IMR-90 (cell line): ENCODE data around the gene VPS54. TPM values are rescaled to one million over a fixed set of nuclear protein-coding genes. Genes with fewer than 3 reads are reported as not detected.

ENCODE experiments used
- ATAC-seq: fragments of 200-7000 bp; cut with Tn5 transposase; 2 replicates; pipeline ENCODE4 v1.9.1; 2020; ENCODE audit warnings: low read depth, mild to moderate bottlenecking, moderate library complexity
- BruUV-seq: library from RNA; stranded (reverse); fragments of 400-500 nt; replicated peaks from 2 replicates; lab custom pipeline; 2021; lab: Mats Ljungman, UMichigan
- CTCF ChIA-PET: fragments of 300-600 bp; formaldehyde crosslinking; extraction: SDS; loops from one replicate; lab custom pipeline; 2021; ENCODE audit warnings: antibody characterized with exemption; lab: Yijun Ruan, JAX
- POLR2A ChIA-PET: fragments of 300-600 bp; sonication (Branson Sonifier 250); formaldehyde crosslinking; loops from one replicate; lab custom pipeline; 2022; ENCODE audit warnings: antibody characterized with exemption; ENCODE audit not compliant: unreplicated experiment; lab: Charles Lee
- DNase-seq: peaks from one replicate; pipeline ENCODE4 v3.0.0; 2013
- H2AFZ ChIP-seq: replicated peaks from 2 replicates; pipeline ENCODE3; 2013; ENCODE audit warnings: low read length, mild to moderate bottlenecking; ENCODE audit not compliant: poor library complexity
- H2AK5ac ChIP-seq: 2 replicates; pipeline ENCODE4 v1.6.1; 2013; ENCODE audit warnings: low read depth, low read length, inconsistent platforms
- H2AK9ac ChIP-seq: replicated peaks from 2 replicates; pipeline ENCODE3; 2013; ENCODE audit warnings: mild to moderate bottlenecking, low read depth, low read length, moderate library complexity; ENCODE audit not compliant: poor library complexity
- H2BK120ac ChIP-seq: 2 replicates; pipeline ENCODE4 v1.6.1; 2013; ENCODE audit warnings: low read depth, low read length, inconsistent platforms
- H2BK15ac ChIP-seq: 3 replicates; pipeline ENCODE4 v1.6.1; 2013; ENCODE audit warnings: low read depth, low read length, inconsistent platforms
- H2BK20ac ChIP-seq: 2 replicates; pipeline ENCODE4 v1.6.1; 2013; ENCODE audit warnings: low read depth, mild to moderate bottlenecking, inconsistent platforms, low read length, moderate library complexity
- H2BK5ac ChIP-seq: 2 replicates; pipeline ENCODE4 v1.6.1; 2013; ENCODE audit warnings: mild to moderate bottlenecking, low read depth, low read length, inconsistent platforms; ENCODE audit not compliant: poor library complexity, severe bottlenecking
- H3K14ac ChIP-seq: replicated peaks from 2 replicates; pipeline ENCODE4 v1.6.1; 2013; ENCODE audit warnings: low read depth, low read length, inconsistent platforms
- H3K18ac ChIP-seq: 2 replicates; pipeline ENCODE4 v1.6.1; 2013; ENCODE audit warnings: low read depth, low read length, control low read depth
- H3K23ac ChIP-seq: 2 replicates; pipeline ENCODE4 v1.6.1; 2013; ENCODE audit warnings: low read depth, low read length, inconsistent platforms
- H3K27ac ChIP-seq: 2 replicates; pipeline ENCODE4 v1.5.1; 2013; ENCODE audit warnings: mild to moderate bottlenecking, control low read depth, low read length; ENCODE audit not compliant: insufficient read depth
- H3K27me3 ChIP-seq: 2 replicates; pipeline ENCODE4 v1.6.1; 2013; ENCODE audit warnings: low read length; ENCODE audit not compliant: control insufficient read depth, insufficient read depth
- H3K36me3 ChIP-seq: 2 replicates; pipeline ENCODE4 v1.6.1; 2013; ENCODE audit warnings: low read length, mixed read lengths; ENCODE audit not compliant: control insufficient read depth, insufficient read depth
- H3K4ac ChIP-seq: 2 replicates; pipeline ENCODE4 v1.6.1; 2013; ENCODE audit warnings: low read depth, low read length, inconsistent platforms
- H3K4me1 ChIP-seq: 2 replicates; pipeline ENCODE4 v1.6.1; 2013; ENCODE audit warnings: low read length, mixed read lengths; ENCODE audit not compliant: control insufficient read depth, insufficient read depth
- H3K4me2 ChIP-seq: 2 replicates; pipeline ENCODE4 v1.6.1; 2013; ENCODE audit warnings: low read depth, mild to moderate bottlenecking, control low read depth, low read length, moderate library complexity
- H3K4me3 ChIP-seq: 2 replicates; pipeline ENCODE4 v1.5.1; 2013; ENCODE audit warnings: low read depth, mild to moderate bottlenecking, control low read depth, low read length, moderate library complexity; ENCODE audit not compliant: insufficient read depth
- H3K56ac ChIP-seq: 2 replicates; pipeline ENCODE4 v1.6.1; 2013; ENCODE audit warnings: low read length, inconsistent platforms; ENCODE audit not compliant: insufficient read depth; ENCODE audit errors: extremely low read depth
- H3K79me1 ChIP-seq, 2 experiments: 2 replicates each; pipeline ENCODE4 v1.6.1; 2013; ENCODE audit warnings: low read length in 2 of 2, inconsistent platforms in 1 of 2, low read depth in 1 of 2
- H3K9ac ChIP-seq: 2 replicates; pipeline ENCODE4 v1.6.1; 2013; ENCODE audit warnings: low read depth, low read length, control low read depth
- H3K9me1 ChIP-seq: 2 replicates; pipeline ENCODE4 v1.6.1; 2013; ENCODE audit warnings: low read length, inconsistent platforms; ENCODE audit not compliant: insufficient read depth
- H3K9me3 ChIP-seq: 2 replicates; pipeline ENCODE4 v1.6.1; 2013; ENCODE audit warnings: low read length; ENCODE audit not compliant: control insufficient read depth, insufficient read depth
- H4K20me1 ChIP-seq: 2 replicates; pipeline ENCODE4 v1.6.1; 2013; ENCODE audit warnings: low read length, inconsistent platforms; ENCODE audit not compliant: insufficient read depth
- H4K5ac ChIP-seq: 2 replicates; pipeline ENCODE4 v1.6.1; 2013; ENCODE audit warnings: mild to moderate bottlenecking, low read depth, low read length, control low read depth
- H4K8ac ChIP-seq, 2 experiments: 2 replicates each; pipeline ENCODE4 v1.6.1; 2013; ENCODE audit warnings: low read depth in 2 of 2, low read length in 2 of 2, control low read depth in 1 of 2, inconsistent platforms in 1 of 2
- H4K91ac ChIP-seq: 2 replicates; pipeline ENCODE4 v1.6.1; 2013; ENCODE audit warnings: low read depth, low read length, inconsistent platforms; ENCODE audit not compliant: insufficient read depth
- CEBPB ChIP-seq: IDR thresholded peaks from 2 replicates; pipeline ENCODE4 v1.6.1; 2012; ENCODE audit warnings: low read depth, low read length, improper control_type of control experiment
- CHD1 ChIP-seq: IDR thresholded peaks from 2 replicates; pipeline ENCODE4 v1.6.1; 2012; ENCODE audit warnings: low read depth, low read length, improper control_type of control experiment
- FOS ChIP-seq: fragments of 150-350 bp; IDR thresholded peaks from 2 replicates; pipeline ENCODE4 v1.6.1; 2016; ENCODE audit warnings: low read depth, low read length
- MAFK ChIP-seq: IDR thresholded peaks from 2 replicates; pipeline ENCODE4 v1.6.1; 2012; ENCODE audit warnings: low read depth, low read length, improper control_type of control experiment
- MAZ ChIP-seq: IDR thresholded peaks from 2 replicates; pipeline ENCODE4 v1.6.1; 2012; ENCODE audit warnings: low read depth, mild to moderate bottlenecking, low read length, improper control_type of control experiment, moderate library complexity, borderline replicate concordance
- MXI1 ChIP-seq: IDR thresholded peaks from 2 replicates; pipeline ENCODE4 v1.6.1; 2012; ENCODE audit warnings: low read depth, mild to moderate bottlenecking, low read length, moderate library complexity, borderline replicate concordance
- RFX5 ChIP-seq: IDR thresholded peaks from 2 replicates; pipeline ENCODE4 v1.8.0; 2012; ENCODE audit warnings: low read depth, mild to moderate bottlenecking, low read length, moderate library complexity
- SMC3 ChIP-seq: fragments of 150-350 bp; IDR thresholded peaks from 2 replicates; pipeline ENCODE4 v1.6.1; 2016; ENCODE audit warnings: low read depth, mild to moderate bottlenecking, antibody characterized with exemption, low read length, moderate library complexity
- WGBS, 2 experiments: methylation state at CpG; one replicate each; pipeline versions ENCODE4 v1.1.5 to v1.1.7; 2013; ENCODE audit warnings: missing lambda C conversion rate in 2 of 2; ENCODE audit not compliant: insufficient read length in 1 of 2; ENCODE audit errors: extremely low coverage in 2 of 2; 5-methylcytosine and 5-hydroxymethylcytosine counted together
- dilution Hi-C: fragments of 300-500 bp; cut with HindIII; formaldehyde crosslinking; loops from one replicate; pipeline ENCODE4 v1.14.3; 2018; ENCODE audit warnings: low sequenced_read_pairs; ENCODE audit not compliant: unreplicated experiment
- in situ Hi-C: fragments of 300-500 bp; cut with MboI; formaldehyde crosslinking; loops from 3 replicates; pipeline ENCODE4 v1.14.3; 2019; ENCODE audit warnings: low sequenced_read_pairs, inconsistent platforms, mixed read lengths
- intact Hi-C: fragments of 100-400 bp; cut with micrococcal nuclease; formaldehyde crosslinking; loops from 2 replicates; pipeline ENCODE4 v1.10.0; 2022
- polyA plus RNA-seq, 3 experiments: library from polyadenylated mRNA; depleted of rRNA; stranded (reverse); fragments of >200 nt; gene quantifications; 2 replicates each; pipeline ENCODE4 v1.2.3, GENCODE V29; 2012; ENCODE audit warnings: low replicate concordance in 1 of 3
- total RNA-seq: library from RNA; depleted of rRNA; stranded (reverse); fragments of >200 nt; gene quantifications from 2 replicates; pipeline ENCODE4 v1.2.3, GENCODE V29; 2012

Gene VPS54
- total and polyA plus RNA-seq, 2 of the 4 experiments (the other 2 are of a cell fraction) = 7.1 to 18.1 TPM

- intact Hi-C loops = no loop called here
Measured at GRCh38 chr2:63858291-63858690, 160.9 kb downstream of the VPS54 start.

More at GRCh38 chr2:63858291-63858690, 160.9 kb downstream of the VPS54 start:
- Histone ChIP-seq H2BK5ac (no peak overlapping the region), H2BK120ac (no peak overlapping the region), H3K4me2 (no peak overlapping the region), H3K56ac (no peak overlapping the region), H3K79me1 (peaks cover 17 to 41% of the 10 kb centered on the region in 2 experiments), H4K8ac (no peak overlapping the region), H3K9ac (no peak overlapping the region), H2AFZ (no peak overlapping the region), H3K23ac (no peak overlapping the region), H3K9me1 (no peaks in the 10 kb centered on the region), H3K4me3 (no peak overlapping the region), H3K9me3 (no peaks in the 10 kb centered on the region), H4K91ac (no peak overlapping the region), H2AK5ac (no peak overlapping the region), H3K27ac (no peak overlapping the region), H2BK20ac (no peak overlapping the region), H3K14ac (no peak overlapping the region), H3K18ac (no peak overlapping the region), H4K20me1 (peaks cover 19% of the 10 kb centered on the region; the same call in 1 of the 2 replicates), H4K5ac (no peak overlapping the region), H2AK9ac (no peak overlapping the region), H3K4ac (no peak overlapping the region), H3K36me3 (peaks cover 27% of the 10 kb centered on the region), H3K4me1 (peaks cover 12% of the 10 kb centered on the region), H3K27me3 (no peaks in the 10 kb centered on the region), H2BK15ac (no peak overlapping the region)
- no peak for DNase-seq
- ChIA-PET CTCF (interaction anchor here (1.5 kb wide), 1 partner anchor 159 kb away, joined by 4 read pairs; no protein-coding TSS in a partner anchor), POLR2A (no interaction called here)
- BruUV-seq = no TSS peak
- dilution Hi-C loops = loop anchor here (25.0 kb wide), 1 partner anchor 171 kb away; no protein-coding TSS in a partner anchor
- TF ChIP-seq MXI1 (no peak), RFX5 (no peak), SMC3 (no peak), CHD1 (no peak), MAZ (no peak), MAFK (no peak), FOS (no peak), CEBPB (no peak)
- no peak for ATAC-seq
- in situ Hi-C loops = loop anchor here (10.0 kb wide), 2 partner anchors 163 to 253 kb away; no protein-coding TSS in a partner anchor
- no CpG with 5 or more reads among the region's 2 CpGs for WGBS, 2 experiments
